Heart left ventricle (tissue), 13 donors: Measurements from ENCODE around the gene MOGAT1.

ENCODE experiments used
- POLR2A ChIP-seq, 2 donors: fragments of 450-650 bp; IDR thresholded peaks; one replicate each; pipeline ENCODE4 v1.6.1; 2017; ENCODE audit warnings: antibody characterized with exemption in 2 of 2, mild to moderate bottlenecking in 2 of 2, moderate library complexity in 2 of 2
- TF ChIP-seq, protein P1 (sequence below), 12 donors: fragments of 200-600 bp; sonication (generic) in 4 of 12; IDR thresholded peaks; one replicate each; pipeline versions ENCODE4 v1.5.0 to v1.8.0; 2018 to 2022; ENCODE audit warnings: antibody characterized with exemption in 12 of 12, mild to moderate bottlenecking in 5 of 12
- donor health status: ischemic (EF 13 %, LVEDD 7.1; RV severe dilation, severe dysfunction).
- donor health status: DM: no; HTN: yes; CAD: no.
- donor health status: DM: no; HTN: no; CAD: no.
- donor health status: ischemic (EF 25% LVEDD 6.9; RV normal size, moderate dysfunction).
- donor health status: ischemic (EF 25% LVEDD 5.7; RV mildly dilated, moderate dysfunction).
- donor health status: ischemic (EF 35%, LVEDD 5.7; RV mildly dilated, moderate dysfunction).
- donor health status: nonischemic (EF 11% LVEDD 7.7; RV severe dilation, severe dysfunction).
- donor health status: DM: yes; HTN: yes; CAD: no.
- donor health status: PGD.
- donor health status: ischemic (EF 29% LVEDD 5.4; RV normal size, mild dysfunction).
- donor health status: nonischemic (EF 23%, LVEDD 6.1; RV moderate dilation, normal function).

GRCh38 chr2:222622910-222623309, 48.5 kb upstream of the MOGAT1 start:
- TF ChIP-seq, protein P1, sequence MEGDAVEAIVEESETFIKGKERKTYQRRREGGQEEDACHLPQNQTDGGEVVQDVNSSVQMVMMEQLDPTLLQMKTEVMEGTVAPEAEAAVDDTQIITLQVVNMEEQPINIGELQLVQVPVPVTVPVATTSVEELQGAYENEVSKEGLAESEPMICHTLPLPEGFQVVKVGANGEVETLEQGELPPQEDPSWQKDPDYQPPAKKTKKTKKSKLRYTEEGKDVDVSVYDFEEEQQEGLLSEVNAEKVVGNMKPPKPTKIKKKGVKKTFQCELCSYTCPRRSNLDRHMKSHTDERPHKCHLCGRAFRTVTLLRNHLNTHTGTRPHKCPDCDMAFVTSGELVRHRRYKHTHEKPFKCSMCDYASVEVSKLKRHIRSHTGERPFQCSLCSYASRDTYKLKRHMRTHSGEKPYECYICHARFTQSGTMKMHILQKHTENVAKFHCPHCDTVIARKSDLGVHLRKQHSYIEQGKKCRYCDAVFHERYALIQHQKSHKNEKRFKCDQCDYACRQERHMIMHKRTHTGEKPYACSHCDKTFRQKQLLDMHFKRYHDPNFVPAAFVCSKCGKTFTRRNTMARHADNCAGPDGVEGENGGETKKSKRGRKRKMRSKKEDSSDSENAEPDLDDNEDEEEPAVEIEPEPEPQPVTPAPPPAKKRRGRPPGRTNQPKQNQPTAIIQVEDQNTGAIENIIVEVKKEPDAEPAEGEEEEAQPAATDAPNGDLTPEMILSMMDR (IDR thresholded peaks at IDR 0.05): no peak
- no peak for TF ChIP-seq POLR2A (IDR thresholded peaks at IDR 0.05)
